GM12878 (cell line): ENCODE results near the gene GGACT.

Source experiments
- DPF2 ChIP-seq: fragments of 450-650 bp; IDR thresholded peaks from 2 replicates; pipeline ENCODE4 v1.6.1; 2017; ENCODE audit warnings: mild to moderate bottlenecking
- JUND ChIP-seq: IDR thresholded peaks from 2 replicates; pipeline ENCODE4 v1.6.1; 2012; ENCODE audit warnings: low read depth, mild to moderate bottlenecking, low read length, improper control_type of control experiment, moderate library complexity
- SMAD1 ChIP-seq: fragments of 450-650 bp; IDR thresholded peaks from 2 replicates; pipeline ENCODE4 v1.6.1; 2018; ENCODE audit warnings: mild to moderate bottlenecking, low read depth; ENCODE audit not compliant: partially characterized antibody
- SP1 ChIP-seq: IDR thresholded peaks from one replicate; pipeline ENCODE4 v1.6.1; 2011; ENCODE audit warnings: low read depth, low read length
- STAT3 ChIP-seq: IDR thresholded peaks from 2 replicates; pipeline ENCODE4 v1.6.1; 2011; ENCODE audit warnings: low read depth, low read length, improper control_type of control experiment
- ZZZ3 ChIP-seq: IDR thresholded peaks from 2 replicates; pipeline ENCODE4 v1.6.1; 2011; ENCODE audit warnings: low read depth; ENCODE audit not compliant: control insufficient read depth, insufficient read length
- TF ChIP-seq, protein P1 (sequence below): IDR thresholded peaks from 2 replicates; pipeline ENCODE4 v1.6.1; 2011; ENCODE audit warnings: borderline replicate concordance, low read depth, mild to moderate bottlenecking, moderate library complexity, low read length; ENCODE audit not compliant: insufficient read depth, poor library complexity, severe bottlenecking

DNA sequence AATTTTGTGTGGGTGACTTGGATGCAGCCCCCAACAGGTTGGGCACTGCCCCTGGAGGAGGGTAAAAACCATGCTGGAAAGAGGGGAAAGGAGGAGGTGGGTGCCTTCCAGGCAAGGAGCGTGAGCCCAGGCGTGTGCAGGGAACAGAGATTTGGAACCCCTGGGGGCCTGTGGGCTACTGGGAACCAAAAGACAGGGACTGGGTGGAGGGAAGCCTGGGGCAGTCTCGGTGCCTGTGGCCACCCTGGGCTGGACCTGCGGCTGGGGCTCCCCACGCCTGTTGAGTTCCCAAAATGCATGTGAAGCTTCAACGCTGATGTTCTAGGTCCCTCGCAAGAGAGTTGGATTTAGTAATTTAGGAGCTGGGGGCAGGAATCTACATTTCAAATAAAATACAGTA, 24.8 kb downstream of the GGACT start:
- TF ChIP-seq SMAD1: no peak
- no peak for TF ChIP-seq JUND
- no peak for TF ChIP-seq DPF2
- no peak for TF ChIP-seq ZZZ3
- TF ChIP-seq SP1: no peak
- TF ChIP-seq, protein P1, sequence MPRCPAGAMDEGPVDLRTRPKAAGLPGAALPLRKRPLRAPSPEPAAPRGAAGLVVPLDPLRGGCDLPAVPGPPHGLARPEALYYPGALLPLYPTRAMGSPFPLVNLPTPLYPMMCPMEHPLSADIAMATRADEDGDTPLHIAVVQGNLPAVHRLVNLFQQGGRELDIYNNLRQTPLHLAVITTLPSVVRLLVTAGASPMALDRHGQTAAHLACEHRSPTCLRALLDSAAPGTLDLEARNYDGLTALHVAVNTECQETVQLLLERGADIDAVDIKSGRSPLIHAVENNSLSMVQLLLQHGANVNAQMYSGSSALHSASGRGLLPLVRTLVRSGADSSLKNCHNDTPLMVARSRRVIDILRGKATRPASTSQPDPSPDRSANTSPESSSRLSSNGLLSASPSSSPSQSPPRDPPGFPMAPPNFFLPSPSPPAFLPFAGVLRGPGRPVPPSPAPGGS: no peak
- TF ChIP-seq STAT3: no peak
